Cardiac fibroblast (primary cell): ENCODE results near the gene SFXN5.

Experiments used
- DNase-seq, 2 donors: peaks; one replicate each; pipeline versions ENCODE4 v3.0.0 to v3.0.0-alpha.2; 2010; ENCODE audit warnings: low read depth in 2 of 2
- H3K4me3 ChIP-seq, 2 donors: replicated peaks in 1 of 2; 1 replicate in 1 of 2; 2 replicates in 1 of 2; pipeline ENCODE4 v1.5.1; 2011; ENCODE audit warnings: low read depth in 2 of 2, low read length in 2 of 2, mild to moderate bottlenecking in 2 of 2, moderate library complexity in 1 of 2
- TF ChIP-seq, protein P1 (sequence below): IDR thresholded peaks from one replicate; pipeline ENCODE4 v1.5.1; 2011; ENCODE audit warnings: low read depth, mild to moderate bottlenecking, low read length, inconsistent platforms

SFXN5 gene

DNA sequence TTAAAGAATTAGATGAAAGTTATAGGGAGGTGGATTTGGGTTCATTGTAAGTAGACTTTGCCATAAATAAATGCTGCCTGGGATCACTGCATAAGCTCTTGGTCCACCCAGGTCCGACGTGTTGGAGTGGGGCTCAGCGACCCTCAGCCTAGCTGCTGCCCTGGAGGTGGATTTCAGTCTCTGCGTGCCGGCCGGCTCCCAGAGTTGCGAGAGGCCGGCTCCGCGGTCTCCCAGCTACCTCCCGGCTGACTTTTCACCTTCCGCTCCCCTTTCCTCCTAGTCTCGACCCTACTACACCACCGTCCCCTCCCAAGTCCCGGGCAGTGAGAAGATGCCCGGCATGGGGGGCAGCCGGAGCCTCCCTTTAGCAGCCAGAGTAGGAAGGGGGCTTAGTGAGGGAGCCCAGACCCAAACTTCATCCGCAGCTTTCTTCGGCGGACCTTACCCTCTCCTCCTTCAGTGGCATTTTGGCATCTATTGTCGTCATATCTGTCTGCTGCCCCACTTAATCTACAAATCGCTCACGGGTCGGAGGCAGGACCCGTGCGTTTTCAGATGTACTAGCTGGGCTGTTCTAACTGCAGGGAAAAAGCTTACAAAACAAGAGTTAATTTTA lies 146.1 kb downstream of the SFXN5 start:
- TF ChIP-seq, protein P1, sequence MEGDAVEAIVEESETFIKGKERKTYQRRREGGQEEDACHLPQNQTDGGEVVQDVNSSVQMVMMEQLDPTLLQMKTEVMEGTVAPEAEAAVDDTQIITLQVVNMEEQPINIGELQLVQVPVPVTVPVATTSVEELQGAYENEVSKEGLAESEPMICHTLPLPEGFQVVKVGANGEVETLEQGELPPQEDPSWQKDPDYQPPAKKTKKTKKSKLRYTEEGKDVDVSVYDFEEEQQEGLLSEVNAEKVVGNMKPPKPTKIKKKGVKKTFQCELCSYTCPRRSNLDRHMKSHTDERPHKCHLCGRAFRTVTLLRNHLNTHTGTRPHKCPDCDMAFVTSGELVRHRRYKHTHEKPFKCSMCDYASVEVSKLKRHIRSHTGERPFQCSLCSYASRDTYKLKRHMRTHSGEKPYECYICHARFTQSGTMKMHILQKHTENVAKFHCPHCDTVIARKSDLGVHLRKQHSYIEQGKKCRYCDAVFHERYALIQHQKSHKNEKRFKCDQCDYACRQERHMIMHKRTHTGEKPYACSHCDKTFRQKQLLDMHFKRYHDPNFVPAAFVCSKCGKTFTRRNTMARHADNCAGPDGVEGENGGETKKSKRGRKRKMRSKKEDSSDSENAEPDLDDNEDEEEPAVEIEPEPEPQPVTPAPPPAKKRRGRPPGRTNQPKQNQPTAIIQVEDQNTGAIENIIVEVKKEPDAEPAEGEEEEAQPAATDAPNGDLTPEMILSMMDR, result no peak
- no peak for DNase-seq
- H3K4me3 ChIP-seq, result no peak overlapping the region

DNA sequence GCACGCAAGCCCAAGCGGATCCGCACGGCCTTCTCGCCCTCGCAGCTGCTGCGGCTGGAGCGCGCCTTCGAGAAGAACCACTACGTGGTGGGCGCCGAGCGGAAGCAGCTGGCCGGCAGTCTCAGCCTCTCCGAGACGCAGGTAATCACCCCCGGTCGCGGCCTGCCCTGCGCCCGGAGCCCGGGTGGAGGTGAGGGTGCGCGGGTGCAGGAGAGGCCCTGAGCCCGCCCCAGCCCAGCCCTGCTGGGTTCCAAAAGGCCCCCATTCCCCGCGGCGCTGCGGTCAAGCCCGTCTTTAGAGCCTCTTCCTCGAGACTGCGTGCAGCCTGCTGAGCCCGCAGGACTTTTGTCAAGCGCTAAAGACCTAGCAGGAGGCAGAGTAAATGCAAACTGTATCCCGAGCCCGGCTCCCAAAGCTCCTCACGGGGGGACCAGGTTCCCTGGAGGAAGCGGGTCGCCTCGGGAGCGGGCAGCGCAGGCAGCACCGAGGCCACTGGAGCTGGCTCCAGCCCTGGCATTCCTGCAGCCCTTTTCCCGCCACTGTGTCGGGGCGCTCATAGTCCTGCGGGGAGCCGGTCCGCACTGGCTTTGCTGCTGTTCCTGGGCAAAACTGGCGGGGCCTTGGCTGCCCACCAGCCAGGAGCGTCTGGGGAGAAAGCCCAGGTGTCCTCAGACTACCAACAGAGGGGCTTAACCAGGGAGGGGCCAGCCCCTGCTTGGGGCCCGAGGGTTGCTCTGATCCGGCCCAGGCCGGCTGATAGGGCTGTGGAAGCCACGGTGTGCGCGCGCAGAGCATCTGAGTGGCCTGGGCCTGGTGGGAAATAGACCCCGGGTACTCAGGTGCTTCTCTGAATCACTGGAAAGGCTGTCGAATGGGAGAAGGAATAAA lies 146.9 kb downstream of the SFXN5 start:
- no peak overlapping the region for H3K4me3 ChIP-seq
- TF ChIP-seq, protein P1, result no peak
- no peak for DNase-seq

DNA sequence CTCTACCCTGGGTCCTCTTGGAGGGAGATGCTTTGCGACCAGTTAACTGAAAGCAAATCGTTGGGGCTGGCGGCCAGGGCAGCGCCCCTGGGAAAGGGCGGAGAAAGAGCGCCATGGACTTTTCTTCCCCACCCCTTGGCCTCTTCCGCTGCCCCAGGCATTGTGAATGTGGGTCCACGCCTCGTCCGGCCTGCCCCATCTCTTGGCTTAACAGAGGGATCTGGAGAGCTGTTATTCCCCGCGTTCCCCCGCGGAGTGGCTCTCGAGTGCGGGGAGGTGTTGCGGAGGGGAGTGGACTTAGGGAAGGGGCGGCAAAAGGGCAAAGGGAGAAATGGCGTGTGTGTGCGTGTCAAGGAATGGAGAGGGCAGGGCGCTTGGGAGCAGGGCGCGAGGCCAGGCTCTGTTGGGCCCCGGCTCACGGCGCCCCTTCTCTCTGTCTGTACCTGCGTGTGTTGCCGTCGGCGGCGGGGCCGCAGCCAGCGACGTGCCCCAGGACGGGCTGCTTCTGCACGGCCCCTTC lies 147.6 kb downstream of the SFXN5 start:
- DNase-seq, result no peak
- no peak overlapping the region for H3K4me3 ChIP-seq
- TF ChIP-seq, protein P1, result no peak

DNA sequence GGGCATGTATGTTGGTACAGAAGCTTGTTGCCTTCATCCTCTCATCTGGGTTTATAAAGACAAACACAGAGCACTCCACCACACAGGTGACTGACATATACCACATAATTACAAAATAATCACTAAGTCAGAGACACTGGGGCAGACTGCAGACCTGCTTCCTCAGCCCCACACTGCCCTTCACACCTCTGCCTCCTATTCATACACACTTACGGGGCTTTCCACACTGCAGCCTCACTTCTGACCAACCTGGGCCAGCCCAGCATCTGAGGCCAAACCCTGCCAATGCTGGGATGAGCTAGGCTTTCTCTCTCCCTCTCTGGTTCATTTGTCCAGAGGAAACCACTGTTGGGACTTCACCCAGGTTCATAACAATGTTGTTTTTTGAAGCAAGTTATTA lies 149.7 kb downstream of the SFXN5 start:
- no peak for DNase-seq
- no peak overlapping the region for H3K4me3 ChIP-seq

DNA sequence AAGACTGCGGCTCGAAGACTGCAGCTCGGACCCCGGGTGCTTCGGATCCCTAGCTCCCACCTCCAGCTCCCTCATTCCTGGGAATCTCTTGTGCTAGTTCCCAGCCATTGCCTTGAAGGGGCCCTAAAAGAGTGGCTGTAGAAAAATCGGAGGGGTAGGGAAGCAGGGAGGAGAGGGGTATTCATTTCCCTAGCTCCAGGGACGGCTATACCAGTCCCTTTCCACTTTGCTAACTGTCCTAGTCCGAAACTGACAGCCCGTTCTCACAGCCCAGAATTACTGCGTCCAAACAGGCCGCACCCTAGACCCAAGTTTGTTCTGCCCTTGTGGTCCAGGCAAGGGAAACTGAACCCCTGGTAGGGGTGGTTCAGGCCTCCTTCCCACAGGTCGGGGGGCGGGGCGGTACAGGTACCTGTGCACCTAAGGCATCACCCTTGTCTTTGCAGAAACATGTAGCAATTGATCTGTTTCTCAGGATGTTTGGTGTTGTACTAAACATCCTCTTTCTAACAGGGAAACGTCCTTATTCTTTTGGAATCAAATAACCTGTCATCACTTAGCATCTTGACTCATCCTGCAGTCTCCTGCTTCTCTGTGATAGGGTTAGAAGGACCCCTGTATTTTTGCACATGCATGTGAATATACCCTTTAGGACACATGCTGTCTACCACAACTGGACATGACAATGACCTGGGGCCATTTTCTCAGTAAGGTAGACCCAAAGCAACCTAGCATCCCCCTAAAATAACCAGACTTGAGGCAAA lies 150.2 kb downstream of the SFXN5 start:
- TF ChIP-seq, protein P1, result no peak
- H3K4me3 ChIP-seq, result no peak overlapping the region
- DNase-seq, result no peak

More for the DNA sequence above, 149.7 kb downstream of the SFXN5 start:
- TF ChIP-seq, protein P1, result no peak

DNA sequence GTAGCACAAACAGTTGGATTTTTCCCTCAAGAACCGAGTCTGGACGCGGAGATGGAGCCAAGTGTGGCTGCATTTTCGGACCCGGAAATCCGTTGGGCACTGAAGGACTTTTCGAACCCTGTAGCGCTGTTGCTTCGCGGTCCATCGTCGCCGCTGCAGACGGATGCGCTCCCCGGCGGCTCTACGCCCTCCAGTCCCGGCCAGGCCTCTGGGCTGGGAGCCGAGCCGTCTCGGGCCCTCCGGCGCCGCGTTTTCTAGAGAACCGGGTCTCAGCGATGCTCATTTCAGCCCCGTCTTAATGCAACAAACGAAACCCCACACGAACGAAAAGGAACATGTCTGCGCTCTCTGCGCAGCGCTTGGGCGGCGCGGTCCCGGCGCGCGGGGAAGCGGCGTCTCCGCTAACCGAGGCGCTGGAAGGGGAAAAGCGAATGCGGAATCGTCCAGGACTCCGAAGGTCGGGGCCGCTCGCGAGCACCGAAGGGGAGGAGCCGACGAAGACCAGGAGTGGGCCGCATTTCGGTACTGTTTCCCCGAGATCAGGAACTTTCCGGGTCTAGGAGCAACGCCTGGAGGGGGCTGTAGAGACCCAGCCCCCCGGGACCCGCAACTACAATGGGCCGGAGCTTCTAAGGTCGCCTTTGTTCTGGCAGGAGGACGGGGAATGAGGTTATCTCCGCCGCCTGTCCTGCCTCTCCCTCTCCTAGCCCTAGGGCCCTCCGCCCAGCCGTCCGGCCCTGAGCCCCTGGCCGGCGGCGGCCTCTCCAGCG lies 151.0 kb downstream of the SFXN5 start:
- peak; percentile 35 to 43 for DNase-seq
- peak overlapping the region in 1 of 2 donors; percentile 21 for H3K4me3 ChIP-seq
- TF ChIP-seq, protein P1, result no peak
